GM10847 (cell line): ENCODE measurements around the gene BMP2.

ENCODE experiments used
- POLR2A ChIP-seq: IDR thresholded peaks from 2 replicates; pipeline ENCODE4 v1.6.1; 2011; ENCODE audit not compliant: insufficient read length; ENCODE audit errors: extremely low read depth

BMP2 gene

GRCh38 chr20:6756693-6757595, 10.5 kb upstream of the BMP2 start:
- TF ChIP-seq POLR2A, result no peak

DNA sequence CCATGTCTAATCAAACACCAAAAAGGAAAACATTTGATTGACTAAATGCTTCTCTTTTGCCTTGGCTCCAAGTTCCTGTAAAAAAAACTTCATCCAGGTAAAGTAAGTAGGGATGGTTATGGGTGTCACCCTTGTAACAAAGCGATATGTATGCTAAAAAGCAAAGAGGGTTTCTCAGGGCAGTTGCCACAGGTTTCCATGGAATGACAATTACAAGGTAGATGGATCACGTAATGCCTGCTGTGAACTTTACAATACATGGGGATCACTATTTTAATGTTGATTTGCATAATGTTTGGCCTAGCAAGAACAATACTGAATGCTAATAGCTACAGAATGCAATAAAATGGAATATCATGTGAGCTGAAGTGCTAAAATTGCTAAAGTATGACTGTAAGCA, 2.9 kb upstream of the BMP2 start:
- TF ChIP-seq POLR2A, result no peak

GRCh38 chr20:6765469-6766058, 1.9 kb upstream of the BMP2 start:
- no peak for TF ChIP-seq POLR2A

DNA sequence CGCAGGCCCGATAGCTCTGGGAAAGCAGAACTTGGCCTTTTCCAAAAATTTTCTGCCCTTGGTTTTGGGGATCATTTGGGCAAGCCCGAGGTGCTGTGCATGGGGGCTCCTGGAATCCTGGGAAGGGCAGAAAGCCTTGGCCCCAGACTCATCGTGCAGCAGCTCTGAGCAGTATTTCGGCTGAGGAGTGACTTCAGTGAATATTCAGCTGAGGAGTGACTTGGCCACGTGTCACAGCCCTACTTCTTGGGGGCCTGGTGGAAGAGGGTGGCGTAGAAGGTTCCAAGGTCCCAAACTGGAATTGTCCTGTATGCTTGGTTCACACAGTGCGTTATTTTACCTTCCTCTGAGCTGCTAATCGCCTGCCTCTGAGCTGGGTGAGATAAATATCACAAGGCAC, 1.1 kb upstream of the BMP2 start:
- no peak for TF ChIP-seq POLR2A

DNA sequence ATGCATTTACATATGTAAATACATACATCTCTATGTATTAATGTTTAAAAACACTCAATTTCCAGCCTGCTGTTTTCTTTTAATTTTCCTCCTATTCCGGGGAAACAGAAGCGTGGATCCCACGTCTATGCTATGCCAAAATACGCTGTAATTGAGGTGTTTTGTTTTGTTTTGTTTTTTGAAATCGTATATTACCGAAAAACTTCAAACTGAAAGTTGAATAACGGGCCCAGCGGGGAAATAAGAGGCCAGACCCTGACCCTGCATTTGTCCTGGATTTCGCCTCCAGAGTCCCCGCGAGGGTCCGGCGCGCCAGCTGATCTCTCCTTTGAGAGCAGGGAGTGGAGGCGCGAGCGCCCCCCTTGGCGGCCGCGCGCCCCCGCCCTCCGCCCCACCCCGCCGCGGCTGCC, 355 bp upstream of the BMP2 start:
- no peak for TF ChIP-seq POLR2A

DNA sequence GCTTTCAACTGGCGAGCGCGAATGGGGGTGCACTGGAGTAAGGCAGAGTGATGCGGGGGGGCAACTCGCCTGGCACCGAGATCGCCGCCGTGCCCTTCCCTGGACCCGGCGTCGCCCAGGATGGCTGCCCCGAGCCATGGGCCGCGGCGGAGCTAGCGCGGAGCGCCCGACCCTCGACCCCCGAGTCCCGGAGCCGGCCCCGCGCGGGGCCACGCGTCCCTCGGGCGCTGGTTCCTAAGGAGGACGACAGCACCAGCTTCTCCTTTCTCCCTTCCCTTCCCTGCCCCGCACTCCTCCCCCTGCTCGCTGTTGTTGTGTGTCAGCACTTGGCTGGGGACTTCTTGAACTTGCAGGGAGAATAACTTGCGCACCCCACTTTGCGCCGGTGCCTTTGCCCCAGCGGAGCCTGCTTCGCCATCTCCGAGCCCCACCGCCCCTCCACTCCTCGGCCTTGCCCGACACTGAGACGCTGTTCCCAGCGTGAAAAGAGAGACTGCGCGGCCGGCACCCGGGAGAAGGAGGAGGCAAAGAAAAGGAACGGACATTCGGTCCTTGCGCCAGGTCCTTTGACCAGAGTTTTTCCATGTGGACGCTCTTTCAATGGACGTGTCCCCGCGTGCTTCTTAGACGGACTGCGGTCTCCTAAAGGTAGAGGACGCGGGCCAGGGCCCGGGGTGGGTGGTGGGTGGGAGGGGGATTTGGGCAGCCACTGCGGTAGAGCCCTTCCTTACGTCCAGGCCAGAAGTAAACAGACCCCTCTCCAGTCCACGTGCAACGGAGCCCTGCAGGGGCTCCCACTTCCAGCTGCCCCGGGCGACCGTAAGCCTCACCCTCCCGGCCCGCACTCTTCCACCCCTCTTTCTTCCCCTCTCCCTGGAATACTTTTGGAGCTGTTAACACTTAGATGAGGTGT, 998 bp downstream of the BMP2 start:
- TF ChIP-seq POLR2A, result no peak

DNA sequence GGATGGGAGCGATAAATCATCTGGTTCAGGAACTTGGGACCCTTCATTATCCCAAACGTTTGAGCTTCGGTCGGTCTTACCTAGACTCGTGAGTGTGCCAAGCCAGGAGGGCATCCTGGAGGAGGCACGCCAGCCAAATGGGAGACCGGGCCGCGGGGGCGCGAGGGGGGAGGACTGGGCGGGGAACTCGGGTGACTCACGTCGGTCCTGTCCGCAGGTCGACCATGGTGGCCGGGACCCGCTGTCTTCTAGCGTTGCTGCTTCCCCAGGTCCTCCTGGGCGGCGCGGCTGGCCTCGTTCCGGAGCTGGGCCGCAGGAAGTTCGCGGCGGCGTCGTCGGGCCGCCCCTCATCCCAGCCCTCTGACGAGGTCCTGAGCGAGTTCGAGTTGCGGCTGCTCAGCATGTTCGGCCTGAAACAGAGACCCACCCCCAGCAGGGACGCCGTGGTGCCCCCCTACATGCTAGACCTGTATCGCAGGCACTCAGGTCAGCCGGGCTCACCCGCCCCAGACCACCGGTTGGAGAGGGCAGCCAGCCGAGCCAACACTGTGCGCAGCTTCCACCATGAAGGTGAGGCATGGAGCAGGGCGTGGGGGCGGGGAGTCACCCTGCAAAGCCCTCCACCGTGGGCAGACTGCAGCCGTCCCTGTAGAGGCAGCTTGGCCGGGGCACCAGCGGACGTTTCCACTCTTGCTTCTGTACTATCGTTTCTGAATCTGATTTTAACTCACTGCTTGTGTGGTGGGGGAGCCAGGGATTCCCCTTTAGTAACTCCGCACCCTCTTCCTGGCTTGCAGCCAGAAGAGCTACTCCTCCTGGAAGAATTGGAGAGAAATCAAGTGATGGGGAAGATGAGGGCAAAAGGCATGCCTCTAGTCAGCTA, 2.7 kb downstream of the BMP2 start:
- TF ChIP-seq POLR2A, result no peak

- TF ChIP-seq POLR2A, result no peak
Measured at GRCh38 chr20:6770786-6771100, 3.3 kb downstream of the BMP2 start.

DNA sequence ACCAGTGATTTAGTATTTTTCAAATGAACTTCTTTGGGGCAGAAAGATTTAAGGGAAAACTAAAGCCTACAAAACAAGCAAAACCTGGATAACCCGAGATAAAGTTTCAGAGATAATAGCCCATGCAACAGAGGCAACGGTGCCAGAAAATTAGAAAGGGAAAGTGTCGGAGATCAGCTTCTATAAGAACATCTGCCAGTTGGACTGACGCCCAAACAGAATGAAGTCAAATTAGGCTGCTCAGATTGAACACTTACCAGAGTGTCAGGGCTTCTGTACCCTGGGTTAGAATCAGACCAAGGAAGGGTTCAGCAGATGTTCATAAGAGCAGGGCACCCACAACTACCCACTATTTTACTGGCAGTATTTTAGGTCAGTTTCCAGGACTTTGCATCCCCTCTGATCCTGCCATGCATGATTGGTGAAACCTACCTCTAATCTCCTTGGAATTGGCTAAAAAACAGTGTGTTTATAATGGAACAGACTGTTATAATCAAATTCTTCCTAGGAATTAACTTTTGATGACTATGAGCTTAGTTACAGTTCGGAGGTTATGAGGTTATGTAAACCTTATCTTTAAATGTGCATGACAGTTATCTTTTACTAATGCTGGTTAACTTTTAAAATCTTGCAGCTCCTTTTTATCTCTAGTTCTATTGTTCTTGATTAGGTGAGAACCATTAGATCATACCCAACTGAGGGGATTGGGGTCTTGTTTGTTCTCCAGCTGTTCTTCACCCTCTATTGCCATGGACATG, 13.1 kb downstream of the BMP2 start:
- TF ChIP-seq POLR2A, result no peak

DNA sequence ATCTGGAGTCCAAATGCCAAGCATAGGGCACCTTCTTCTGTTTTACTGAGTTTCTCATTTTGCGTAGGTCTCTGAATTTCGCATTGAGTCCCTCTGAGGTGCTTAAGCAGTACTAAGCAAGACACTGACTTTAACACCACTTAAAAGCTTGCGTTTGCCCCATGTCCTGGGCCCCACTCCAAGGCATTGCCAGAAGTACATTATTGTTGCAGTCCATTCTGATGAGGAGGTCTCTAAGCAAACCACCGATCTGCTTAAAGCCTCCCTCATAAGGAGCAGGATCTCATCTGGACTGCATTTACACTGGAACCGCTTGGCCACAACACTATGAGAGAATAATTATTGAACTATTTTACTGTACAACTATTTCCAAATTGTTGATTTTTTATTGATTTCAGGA, 16.3 kb downstream of the BMP2 start:
- TF ChIP-seq POLR2A, result no peak

DNA sequence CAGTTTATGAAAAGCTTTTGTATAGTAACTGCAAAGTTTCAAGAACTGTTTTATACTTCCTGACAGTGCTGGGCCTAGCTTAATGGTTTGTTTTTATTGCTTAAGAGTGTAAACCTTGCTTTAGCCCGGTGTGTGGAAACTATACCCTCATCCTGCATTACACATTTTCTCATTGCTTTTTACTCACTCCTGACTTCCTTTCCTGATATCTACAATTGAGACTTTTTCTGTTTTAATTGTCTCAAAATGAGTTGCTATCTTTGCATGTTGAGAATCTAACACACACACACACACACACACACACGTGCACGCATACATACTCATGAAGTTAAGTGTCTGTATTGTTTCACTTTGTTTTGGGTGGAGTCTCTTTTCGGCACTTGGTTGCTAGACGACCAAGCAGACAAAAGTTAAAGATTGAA, 16.7 kb downstream of the BMP2 start:
- TF ChIP-seq POLR2A, result no peak

GRCh38 chr20:6784767-6785166, 17.3 kb downstream of the BMP2 start:
- no peak for TF ChIP-seq POLR2A

DNA sequence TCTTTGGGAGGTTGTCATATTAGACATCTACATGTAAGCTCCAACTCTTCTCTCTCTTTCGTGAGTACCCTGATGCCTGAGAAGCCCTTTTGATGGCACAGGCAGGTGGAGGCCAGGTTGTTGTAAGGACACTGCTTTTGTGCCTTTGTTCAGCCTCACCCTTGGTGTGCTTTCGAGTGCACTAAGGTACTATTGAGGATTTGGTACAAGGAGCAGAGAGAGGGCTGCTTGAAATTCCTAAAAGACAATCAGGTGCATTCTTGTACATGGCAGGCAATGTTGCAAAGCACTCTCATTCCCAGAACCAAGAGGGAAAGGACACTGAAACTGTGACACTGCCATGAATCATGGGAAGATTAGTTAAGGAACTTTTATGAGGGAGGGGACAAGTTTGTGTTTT, 19.1 kb downstream of the BMP2 start:
- no peak for TF ChIP-seq POLR2A

DNA sequence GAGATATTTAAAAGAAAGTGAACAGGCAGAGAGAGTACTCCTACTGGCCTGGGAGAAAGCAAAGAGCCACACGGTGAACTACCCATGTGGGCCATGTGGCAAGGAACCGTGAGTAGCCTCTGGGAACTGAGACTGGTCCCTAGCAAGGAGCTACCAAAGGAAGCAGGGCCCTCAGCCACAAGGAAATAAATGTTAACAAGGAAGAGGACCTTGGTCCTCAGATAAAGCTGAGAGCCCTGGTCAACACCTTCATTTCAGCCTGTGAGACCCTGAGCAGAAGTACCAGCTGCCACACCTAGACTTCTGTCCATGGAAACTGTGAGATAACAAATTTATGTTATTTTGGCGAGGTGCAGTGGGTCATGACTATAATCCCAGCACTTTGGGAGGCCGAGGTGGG, 25.3 kb downstream of the BMP2 start:
- no peak for TF ChIP-seq POLR2A
